ENCODE results near the gene NOC2L. TPM values are rescaled to one million over a fixed set of nuclear protein-coding genes. Genes with fewer than 3 reads are reported as not detected.

Gene NOC2L
- total RNA-seq, 2 experiments from 2014 or later = 50.2 to 52.0 TPM

DNA sequence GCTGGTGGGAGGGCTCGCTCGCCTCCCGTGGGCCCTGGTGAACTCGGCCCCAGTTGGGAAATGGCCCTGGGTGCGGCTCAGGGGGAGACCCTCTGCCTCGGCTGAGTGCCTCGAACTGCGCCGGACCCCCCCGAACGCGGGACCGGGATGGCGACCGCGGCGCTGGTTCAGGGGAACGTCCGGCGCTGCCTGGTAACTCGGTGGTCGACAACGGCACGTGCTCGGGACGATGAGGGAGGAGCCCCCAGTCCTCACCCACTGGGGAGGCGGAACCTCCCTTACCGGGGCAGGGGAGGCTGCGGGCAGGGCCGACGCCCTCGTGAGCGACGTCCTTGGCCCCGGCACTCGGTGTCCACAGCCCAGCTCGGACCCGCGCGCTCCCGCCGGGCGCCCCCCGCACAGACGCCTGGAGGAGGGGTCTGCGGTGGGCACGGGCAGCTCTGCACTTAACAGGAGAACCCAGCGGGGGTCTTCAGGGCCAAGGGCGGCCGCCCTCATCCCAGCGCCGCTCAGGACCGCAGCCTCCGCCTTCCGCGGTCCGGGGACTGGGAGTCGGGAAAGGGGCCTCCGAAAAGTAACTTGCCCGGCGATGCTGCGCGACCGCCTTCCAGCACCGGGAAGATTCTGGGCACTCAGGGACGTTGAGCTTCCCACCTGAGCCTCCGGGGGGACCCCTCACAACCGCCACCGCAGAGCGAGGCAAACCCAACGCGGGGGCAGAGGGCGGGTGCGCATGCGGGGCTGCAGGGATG is 39.1 kb upstream of the NOC2L start:
- Histone ChIP-seq H3K4me1 (ENCODE audit: insufficient read depth, low read length) (peaks cover 44% of the 10 kb centered on the region), H3K27ac (ENCODE audit: low read depth in 1 of 2, low read length in 2 of 2) (no peak overlapping the region), H3K27me3 (ENCODE audit: control insufficient read depth in 1 of 2, insufficient read depth in 2 of 2, low read length in 2 of 2) (peaks cover 37 to 49% of the 10 kb centered on the region in 2 experiments), H3K9me3 (ENCODE audit: control insufficient read depth in 1 of 2, insufficient read depth in 1 of 2, low read length in 2 of 2) (peaks cover 0 to 20% of the 10 kb centered on the region in 2 experiments), H3K4me3 (ENCODE audit: low read length) (no peak overlapping the region), H3K36me3 (ENCODE audit: insufficient read depth, low read length) (no peaks in the 10 kb centered on the region)
- intact Hi-C loops (cut with DNase I, micrococcal nuclease) = no loop called here
- H3K27me3 Mint-ChIP-seq = peaks cover 39% of the 10 kb centered on the region
- ChIA-PET CTCF (interaction anchor here (1.1 kb wide), 1 partner anchor 129 kb away, joined by 3 read pairs; no protein-coding TSS in a partner anchor), POLR2A (interaction anchor here (1.2 kb wide), 1 partner anchor 21 kb away, joined by 3 read pairs; no protein-coding TSS in a partner anchor)
- ATAC-seq (ENCODE audit: poor library complexity) (no peak), DNase-seq (peak in 1 of 14 experiments; percentile 36)
- H3K36me3 Mint-ChIP-seq (ENCODE audit: low read depth) = peaks cover 4% of the 10 kb centered on the region
- TF ChIP-seq CTCF (IDR thresholded peaks at IDR 0.05) = no peak
- peak overlapping the region; percentile 48 for H3K4me3 Mint-ChIP-seq
- peaks cover 18% of the 10 kb centered on the region for H3K4me1 Mint-ChIP-seq (ENCODE audit: low read depth)
- H3K9me3 Mint-ChIP-seq = no peaks in the 10 kb centered on the region
- H3K27ac Mint-ChIP-seq = no peak overlapping the region

GRCh38 chr1:997713-997992 is 38.6 kb upstream of the NOC2L start:
- H3K9me3 ChIP-seq (ENCODE audit: control insufficient read depth in 1 of 2, insufficient read depth in 1 of 2, low read length in 2 of 2) = peaks cover 0 to 16% of the 10 kb centered on the region in 2 experiments
- Mint-ChIP-seq H3K27me3 (peaks cover 39% of the 10 kb centered on the region), H3K9me3 (peaks cover under 1% of the 10 kb centered on the region), H3K4me1 (ENCODE audit: low read depth) (peaks cover 18% of the 10 kb centered on the region), H3K4me3 (peak overlapping the region; percentile 51), H3K27ac (no peak overlapping the region), H3K36me3 (ENCODE audit: low read depth) (peaks cover 4% of the 10 kb centered on the region)
- peaks cover 44% of the 10 kb centered on the region for H3K4me1 ChIP-seq (ENCODE audit: insufficient read depth, low read length)
- ATAC-seq (ENCODE audit: poor library complexity) = no peak
- H3K4me3 ChIP-seq (ENCODE audit: low read length) = no peak overlapping the region
- CTCF ChIA-PET = interaction anchor here (1.1 kb wide), 1 partner anchor 128 kb away, joined by 3 read pairs; no protein-coding TSS in a partner anchor
- POLR2A ChIA-PET = no interaction called here
- intact Hi-C loops (cut with DNase I, micrococcal nuclease) = no loop called here
- H3K36me3 ChIP-seq (ENCODE audit: insufficient read depth, low read length) = no peaks in the 10 kb centered on the region
- DNase-seq = peak in 1 of 14 experiments; percentile 34
- TF ChIP-seq CTCF (IDR thresholded peaks at IDR 0.05) = no peak
- H3K27ac ChIP-seq (ENCODE audit: low read depth in 1 of 2, low read length in 2 of 2) = no peak overlapping the region
- H3K27me3 ChIP-seq (ENCODE audit: control insufficient read depth in 1 of 2, insufficient read depth in 2 of 2, low read length in 2 of 2) = peaks cover 33 to 44% of the 10 kb centered on the region in 2 experiments

GRCh38 chr1:996851-997712 is 38.0 kb upstream of the NOC2L start:
- H3K4me3 Mint-ChIP-seq = peak overlapping the region; percentile 79
- Histone ChIP-seq H3K36me3 (ENCODE audit: insufficient read depth, low read length) (no peaks in the 10 kb centered on the region), H3K27me3 (ENCODE audit: control insufficient read depth in 1 of 2, insufficient read depth in 2 of 2, low read length in 2 of 2) (peaks cover 29 to 40% of the 10 kb centered on the region in 2 experiments), H3K9me3 (ENCODE audit: control insufficient read depth in 1 of 2, insufficient read depth in 1 of 2, low read length in 2 of 2) (peaks cover 0 to 20% of the 10 kb centered on the region in 2 experiments), H3K27ac (ENCODE audit: low read depth in 1 of 2, low read length in 2 of 2) (no peak overlapping the region), H3K4me1 (ENCODE audit: insufficient read depth, low read length) (peaks cover 42% of the 10 kb centered on the region), H3K4me3 (ENCODE audit: low read length) (no peak overlapping the region)
- H3K27ac Mint-ChIP-seq = peak overlapping the region; percentile 53
- H3K9me3 Mint-ChIP-seq = peaks cover 4% of the 10 kb centered on the region
- peak in 1 of 14 experiments; percentile 37 for DNase-seq
- H3K36me3 Mint-ChIP-seq (ENCODE audit: low read depth) = peaks cover 4% of the 10 kb centered on the region
- ChIA-PET POLR2A (no interaction called here), CTCF (interaction anchor here (0.6 to 1.1 kb wide), 2 partner anchors 83 to 128 kb away, joined by 3 read pairs; no protein-coding TSS in a partner anchor)
- H3K4me1 Mint-ChIP-seq (ENCODE audit: low read depth) = peaks cover 18% of the 10 kb centered on the region
- H3K27me3 Mint-ChIP-seq = peaks cover 39% of the 10 kb centered on the region
- no peak for ATAC-seq (ENCODE audit: poor library complexity)
- TF ChIP-seq CTCF (IDR thresholded peaks at IDR 0.05) = no peak
- intact Hi-C loops (cut with DNase I, micrococcal nuclease) = no loop called here
